ENCODE measurements around the gene DGKI.

- TF ChIP-seq CTCF (IDR thresholded peaks at IDR 0.05) = no peak
- TF ChIP-seq POLR2A (IDR thresholded peaks at IDR 0.05) = no peak
Measured at GRCh38 chr7:137590756-137591305, 255.9 kb downstream of the DGKI start.
